Right lobe of liver (tissue), 6 donors: ENCODE data around the gene PDLIM7. TPM values are rescaled to one million over a fixed set of nuclear protein-coding genes. Genes with fewer than 3 reads are reported as not detected.

Experiments used
- ATAC-seq, 4 donors: fragments of 200-7000 bp; cut with Tn5 transposase; one replicate each; pipeline ENCODE4 v1.9.1; 2020; ENCODE audit warnings: mild to moderate bottlenecking in 4 of 4, moderate library complexity in 4 of 4
- DNase-seq, 3 donors: peaks; one replicate each; pipeline ENCODE4 v3.0.0-alpha.2; 2020
- H3K27ac ChIP-seq, 3 donors: fragments of 200-600 bp; one replicate each; pipeline ENCODE4 v1.8.0; 2022
- H3K27me3 ChIP-seq, 2 donors: fragments of 200-600 bp; one replicate each; pipeline ENCODE4 v1.8.0; 2022
- H3K36me3 ChIP-seq, 4 donors: fragments of 200-600 bp; sonication (generic) in 1 of 4; one replicate each; pipeline versions ENCODE4 v1.5.1 to v1.8.0; 2017 to 2022; ENCODE audit warnings: control low read depth in 1 of 4
- H3K4me1 ChIP-seq, 4 donors: fragments of 200-600 bp; sonication (generic) in 1 of 4; one replicate each; pipeline versions ENCODE4 v1.5.1 to v1.8.0; 2017 to 2022; ENCODE audit warnings: control low read depth in 1 of 4
- H3K4me3 ChIP-seq, 3 donors: fragments of 200-600 bp; one replicate each; pipeline ENCODE4 v1.8.0; 2022
- H3K9me3 ChIP-seq, 4 donors: fragments of 200-600 bp; sonication (generic) in 1 of 4; one replicate each; pipeline versions ENCODE4 v1.5.1 to v1.8.0; 2017 to 2022; ENCODE audit warnings: control low read depth in 1 of 4
- POLR2A ChIP-seq: fragments of 450-650 bp; IDR thresholded peaks from one replicate; pipeline ENCODE4 v1.6.1; 2017; ENCODE audit warnings: antibody characterized with exemption, mild to moderate bottlenecking
- WGBS: methylation state at CpG from one replicate; pipeline ENCODE4 v1.1.6; 2018; ENCODE audit warnings: low coverage, low lambda C conversion rate; ENCODE audit not compliant: insufficient coverage; ENCODE audit errors: missing lambda C conversion rate; 5-methylcytosine and 5-hydroxymethylcytosine counted together
- intact Hi-C, 2 donors: fragments of 100-400 bp; cut with DNase I; formaldehyde crosslinking; loops; one replicate each; pipeline versions ENCODE4 v1.11.2 to v1.14.1; 2022
- total RNA-seq, 6 experiments: library from RNA; depleted of rRNA in 2 of 6; stranded (reverse); fragments of >200 nt in 2 of 6; fragmentation: NEBNext Ultra II Directional in 3 of 6; extraction: Animal tissue kit (Norgen Biotek cat#: 25700) in 3 of 6; gene quantifications; one replicate each; pipeline versions ENCODE4 v1.1.0 to v1.2.4, GENCODE V29; 2016 to 2023
- TF ChIP-seq, protein P1 (sequence below), 4 donors: fragments of 200-600 bp in 3 of 4; fragments of 450-650 bp in 1 of 4; IDR thresholded peaks; one replicate each; pipeline versions ENCODE4 v1.5.1 to v1.8.0; 2016 to 2022; ENCODE audit warnings: antibody characterized with exemption in 4 of 4, mild to moderate bottlenecking in 2 of 4
- donor health status: DM: no; HTN: yes; CAD: no.
- donor health status: DM: no; HTN: no; CAD: no.
- donor health status: DM: no; HTN: no; CAD: no.
- donor health status: DM: no; HTN: yes; CAD: no.
- donor health status: DM: no; HTN: yes; CAD: no.

Gene PDLIM7
- total RNA-seq, 6 experiments from 2014 or later: 3.7 to 24.0 (median 13.6) TPM

DNA sequence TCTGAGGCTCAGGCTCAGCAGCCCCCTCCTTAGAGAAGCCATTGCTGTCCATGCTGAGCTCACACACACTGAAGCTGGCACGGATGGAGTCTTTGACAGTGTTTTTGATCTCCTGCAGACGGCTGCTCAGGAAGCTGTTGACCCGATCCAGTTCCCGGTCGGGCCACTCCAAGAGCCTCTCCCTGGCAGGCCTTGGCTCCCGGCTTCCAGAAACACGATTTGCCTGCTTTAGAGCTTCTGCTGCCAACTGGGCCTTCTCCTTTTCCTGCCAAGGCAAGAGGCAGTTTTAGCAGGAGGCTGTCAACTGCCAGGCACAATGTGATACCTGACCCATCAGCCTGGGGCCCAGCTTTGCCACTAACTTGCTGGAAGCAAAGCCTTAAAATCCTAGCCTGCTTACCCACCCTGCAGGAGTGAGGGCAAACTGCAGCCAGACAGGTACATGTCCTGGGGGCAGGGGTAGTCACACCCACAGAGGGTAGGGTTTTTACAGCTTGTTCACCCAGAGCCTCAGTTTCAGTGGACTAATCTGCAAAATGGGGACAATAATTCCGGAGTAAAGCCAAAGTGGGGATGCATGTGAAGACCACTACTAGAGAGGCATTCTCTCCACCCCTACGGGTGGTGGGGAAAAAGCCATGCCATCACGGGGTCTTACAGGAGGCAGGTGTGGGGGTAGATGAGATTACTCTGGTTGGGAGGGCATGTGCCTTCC lies 27.7 kb upstream of the PDLIM7 start:
- peaks cover 0 to 74% (median 24%) of the 10 kb centered on the region in 4 donors for H3K36me3 ChIP-seq
- no peak for DNase-seq

DNA sequence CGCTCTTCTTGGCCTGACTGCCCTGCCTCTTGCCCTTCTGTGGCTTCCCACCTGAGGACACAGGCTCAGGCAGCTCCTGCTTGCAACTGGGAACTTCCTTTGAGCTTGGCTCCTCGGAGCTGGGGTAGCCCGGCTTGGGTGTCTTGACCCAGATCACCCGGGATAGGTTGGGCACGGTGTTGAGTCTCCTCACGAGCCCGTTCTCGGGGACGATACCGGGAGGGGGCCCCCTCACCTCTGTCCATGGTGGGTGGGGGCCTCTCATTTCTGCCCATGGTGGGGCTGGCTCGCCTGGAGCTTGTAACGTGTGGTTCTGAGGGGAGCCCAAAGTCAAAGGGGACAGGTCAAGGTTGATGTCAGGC lies 27.1 kb upstream of the PDLIM7 start:
- Histone ChIP-seq H3K4me3 (no peak overlapping the region), H3K27me3 (no peaks in the 10 kb centered on the region), H3K9me3 (no peaks in the 10 kb centered on the region), H3K4me1 (no peaks in the 10 kb centered on the region), H3K27ac (no peak overlapping the region), H3K36me3 (peaks cover 0 to 70% (median 24%) of the 10 kb centered on the region in 4 donors)
- WGBS: no CpG with 5 or more reads among the region's 12 CpGs
- ATAC-seq (no peak), DNase-seq (no peak)
- TF ChIP-seq POLR2A: no peak
- TF ChIP-seq, protein P1, sequence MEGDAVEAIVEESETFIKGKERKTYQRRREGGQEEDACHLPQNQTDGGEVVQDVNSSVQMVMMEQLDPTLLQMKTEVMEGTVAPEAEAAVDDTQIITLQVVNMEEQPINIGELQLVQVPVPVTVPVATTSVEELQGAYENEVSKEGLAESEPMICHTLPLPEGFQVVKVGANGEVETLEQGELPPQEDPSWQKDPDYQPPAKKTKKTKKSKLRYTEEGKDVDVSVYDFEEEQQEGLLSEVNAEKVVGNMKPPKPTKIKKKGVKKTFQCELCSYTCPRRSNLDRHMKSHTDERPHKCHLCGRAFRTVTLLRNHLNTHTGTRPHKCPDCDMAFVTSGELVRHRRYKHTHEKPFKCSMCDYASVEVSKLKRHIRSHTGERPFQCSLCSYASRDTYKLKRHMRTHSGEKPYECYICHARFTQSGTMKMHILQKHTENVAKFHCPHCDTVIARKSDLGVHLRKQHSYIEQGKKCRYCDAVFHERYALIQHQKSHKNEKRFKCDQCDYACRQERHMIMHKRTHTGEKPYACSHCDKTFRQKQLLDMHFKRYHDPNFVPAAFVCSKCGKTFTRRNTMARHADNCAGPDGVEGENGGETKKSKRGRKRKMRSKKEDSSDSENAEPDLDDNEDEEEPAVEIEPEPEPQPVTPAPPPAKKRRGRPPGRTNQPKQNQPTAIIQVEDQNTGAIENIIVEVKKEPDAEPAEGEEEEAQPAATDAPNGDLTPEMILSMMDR (IDR thresholded peaks at IDR 0.05): no peak
- intact Hi-C loops: no loop called here

More for the DNA sequence above, 27.7 kb upstream of the PDLIM7 start:
- WGBS: 87% methylated on average over 3 of the region's 10 CpGs
- H3K27ac ChIP-seq: no peak overlapping the region
- no peak overlapping the region for H3K4me3 ChIP-seq
- H3K9me3 ChIP-seq: no peaks in the 10 kb centered on the region
- no peaks in the 10 kb centered on the region for H3K4me1 ChIP-seq
- TF ChIP-seq, protein P1 (IDR thresholded peaks at IDR 0.05): no peak
- no peak for TF ChIP-seq POLR2A
- H3K27me3 ChIP-seq: no peaks in the 10 kb centered on the region
- no peak for ATAC-seq
- intact Hi-C loops: no loop called here

DNA sequence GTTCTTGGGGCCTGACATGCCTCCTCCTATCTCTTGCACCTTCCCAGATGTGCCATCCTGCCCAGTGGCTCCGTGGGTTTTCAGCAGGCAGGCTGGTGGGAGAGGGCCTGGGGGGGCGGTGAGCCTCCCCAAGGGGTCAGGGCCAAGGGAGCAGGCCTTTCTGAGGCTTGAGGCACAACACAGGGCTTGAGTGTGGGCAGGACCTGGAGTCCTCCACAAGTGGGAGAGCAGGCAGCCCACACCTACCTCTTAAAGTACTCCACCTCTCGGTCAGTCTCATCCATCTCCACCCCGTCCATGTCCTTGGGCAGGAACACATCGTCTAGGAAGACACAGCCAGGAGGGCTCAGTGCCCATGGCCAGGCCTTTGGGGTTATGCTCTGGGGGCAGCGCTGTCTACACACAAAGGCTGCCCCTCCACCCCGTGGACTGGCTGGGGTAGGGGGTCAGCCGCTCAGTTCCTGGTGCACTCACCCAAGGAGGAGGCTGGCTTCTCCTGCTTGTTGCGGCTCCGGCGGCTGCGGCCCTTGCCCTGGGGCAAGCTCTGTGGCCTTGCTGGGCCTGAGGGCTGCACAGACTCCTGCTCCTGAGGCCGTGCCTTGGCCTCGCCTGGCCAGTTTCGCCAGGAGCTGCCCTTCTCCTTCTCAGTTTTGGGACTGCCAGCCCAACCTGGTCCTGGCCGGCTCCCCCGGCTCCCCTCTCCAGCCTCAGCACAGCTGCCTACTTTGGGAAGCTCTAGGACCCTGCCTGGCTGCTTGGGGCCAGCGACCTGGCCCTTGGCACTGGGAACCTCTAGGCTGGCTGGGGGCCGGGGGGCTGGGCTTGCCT lies 26.5 kb upstream of the PDLIM7 start:
- no CpG with 5 or more reads among the region's 19 CpGs for whole genome bisulfite sequencing
- Histone ChIP-seq H3K36me3 (peaks cover 0 to 65% (median 24%) of the 10 kb centered on the region in 4 donors), H3K27ac (no peak overlapping the region), H3K9me3 (no peaks in the 10 kb centered on the region), H3K4me3 (no peak overlapping the region), H3K27me3 (no peaks in the 10 kb centered on the region), H3K4me1 (no peaks in the 10 kb centered on the region)
- intact Hi-C loops: no loop called here
- peak in 1 of 3 donors; percentile 49 for DNase-seq
- no peak for TF ChIP-seq POLR2A
- TF ChIP-seq, protein P1 (IDR thresholded peaks at IDR 0.05): no peak
- ATAC-seq: peak in 1 of 4 donors; percentile 4

DNA sequence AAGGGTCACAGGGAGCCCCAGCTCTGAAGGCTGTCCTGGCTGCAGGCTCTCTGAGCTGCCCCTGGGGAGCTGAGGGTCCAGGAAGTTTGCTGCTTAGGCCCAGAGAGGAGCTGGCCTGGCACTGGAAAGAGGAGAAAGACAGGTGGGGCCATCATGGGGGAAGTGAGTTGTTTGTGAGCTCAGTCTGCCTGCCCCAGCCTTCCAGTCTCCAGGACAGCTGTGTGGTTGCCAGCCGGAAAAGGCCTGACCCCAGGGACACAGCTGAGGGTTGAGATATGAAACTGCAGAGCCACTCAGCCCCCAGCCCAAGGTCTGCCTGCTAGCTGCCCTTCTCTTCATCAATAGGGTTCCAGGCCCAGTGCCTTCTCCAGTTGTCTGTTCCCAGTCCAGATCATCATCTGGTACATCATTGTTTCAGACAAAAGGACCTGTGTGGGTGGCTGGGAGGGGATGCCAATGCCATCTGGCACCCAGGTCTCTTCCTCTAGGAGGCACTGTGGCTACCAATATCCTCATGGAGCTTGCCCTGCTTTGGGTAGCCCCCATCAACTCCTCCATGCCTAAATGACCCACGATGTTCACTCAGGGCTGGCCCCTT lies 23.6 kb upstream of the PDLIM7 start:
- no peak for TF ChIP-seq POLR2A
- TF ChIP-seq, protein P1 (IDR thresholded peaks at IDR 0.05): no peak
- intact Hi-C loops: no loop called here
- Histone ChIP-seq H3K27me3 (no peaks in the 10 kb centered on the region), H3K9me3 (no peaks in the 10 kb centered on the region), H3K4me3 (no peak overlapping the region), H3K36me3 (peaks cover 0 to 45% (median 13%) of the 10 kb centered on the region in 4 donors), H3K27ac (no peak overlapping the region), H3K4me1 (peaks cover 0 to 2% (median under 1%) of the 10 kb centered on the region in 4 donors)
- peak in 1 of 3 donors; percentile 7 for DNase-seq
- WGBS: no CpG with 5 or more reads among the region's 2 CpGs
- ATAC-seq: no peak
